Stimulated activated CD4-positive, alpha-beta T cell treated with anti-CD3 and anti-CD28 coated beads, Interleukin-15, amount 100 ng/mL, for 1 hour (primary cell): ENCODE results near the gene MICAL2.

Source experiments
- DNase-seq, 2 donors: peaks; one replicate each; pipeline ENCODE4 v3.0.0-alpha.2; 2020; ENCODE audit warnings: low read depth in 1 of 2, low spot score in 1 of 2

The MICAL2 gene

GRCh38 chr11:12298610-12299009, 188.2 kb downstream of the MICAL2 start:
- no peak for DNase-seq

- no peak for DNase-seq
These were observed 191.0 kb downstream of the MICAL2 start for GRCh38 chr11:12301379-12301778.

GRCh38 chr11:12303421-12304149, 193.2 kb downstream of the MICAL2 start:
- no peak for DNase-seq

GRCh38 chr11:12306830-12307229, 196.4 kb downstream of the MICAL2 start:
- no peak for DNase-seq

- DNase-seq: no peak
These were observed 201.7 kb downstream of the MICAL2 start for GRCh38 chr11:12312132-12312531.
